Stimulated activated CD8-positive, alpha-beta memory T cell treated with anti-CD3 and anti-CD28 coated beads, Interleukin-12 subunit alpha, Interleukin-12 subunit beta, amount 100 ng/mL, for 24 hours (primary cell): ENCODE measurements around the gene ZNF821.
"Not testable (repeated sequence)": the region's sequence is repeated elsewhere in the genome, so short reads cannot be mapped to it uniquely, and the experiment has no call there.

ENCODE experiments used
- DNase-seq: peaks from one replicate; pipeline ENCODE4 v3.0.0-alpha.2; 2020; ENCODE audit errors: extremely low read depth

ZNF821 gene

GRCh38 chr16:71902656-71903365 lies 18.8 kb upstream of the ZNF821 start:
- no peak for DNase-seq

DNA sequence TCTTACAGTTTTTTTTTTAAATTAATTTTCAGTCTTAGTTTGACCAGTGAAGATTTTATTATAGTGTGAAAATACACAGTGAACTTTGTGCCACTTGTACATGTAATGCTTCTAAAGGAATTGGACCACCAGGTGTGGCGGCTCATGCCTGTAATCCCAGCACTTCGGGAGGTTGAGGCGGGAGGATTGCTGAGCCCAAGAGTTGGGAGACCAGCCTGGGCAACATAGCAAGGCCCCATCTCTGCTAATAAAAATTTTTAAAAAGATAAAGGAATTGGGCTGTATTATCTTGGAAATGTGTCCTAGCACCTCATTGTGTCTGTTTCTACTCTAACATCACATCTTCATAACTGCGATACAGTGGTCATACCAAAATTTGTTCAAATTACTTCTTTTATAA lies 15.2 kb upstream of the ZNF821 start:
- no peak for DNase-seq

DNA sequence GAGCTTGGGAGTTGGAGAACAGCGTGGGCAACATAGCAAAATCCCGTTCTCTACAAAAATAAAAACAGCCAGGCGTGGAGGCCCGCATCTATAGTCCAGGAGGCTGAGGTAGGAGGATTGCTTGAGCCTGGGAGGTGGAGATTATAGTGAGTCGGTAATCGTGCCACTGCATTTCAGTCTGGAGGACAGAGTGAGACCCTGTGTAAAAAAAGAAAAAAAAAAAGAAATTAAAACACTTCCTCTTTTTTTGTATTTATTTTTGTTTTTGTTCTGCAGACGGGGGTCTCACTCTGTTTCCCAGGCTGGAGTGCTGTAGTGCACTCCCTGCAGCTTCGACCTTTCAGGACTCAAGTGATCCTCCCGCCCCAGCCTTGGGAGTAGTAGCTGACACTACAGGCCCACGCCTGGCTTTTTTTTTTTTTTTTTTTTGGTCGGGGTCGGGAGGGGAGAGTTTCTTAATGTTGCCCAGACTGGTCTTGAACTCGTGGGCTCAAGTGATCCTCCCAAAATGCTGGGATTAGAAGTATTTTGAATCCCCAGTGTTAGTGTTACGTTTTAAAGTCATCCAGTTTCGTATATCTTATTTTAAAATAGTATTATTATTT lies 12.9 kb upstream of the ZNF821 start:
- DNase-seq = no peak

DNA sequence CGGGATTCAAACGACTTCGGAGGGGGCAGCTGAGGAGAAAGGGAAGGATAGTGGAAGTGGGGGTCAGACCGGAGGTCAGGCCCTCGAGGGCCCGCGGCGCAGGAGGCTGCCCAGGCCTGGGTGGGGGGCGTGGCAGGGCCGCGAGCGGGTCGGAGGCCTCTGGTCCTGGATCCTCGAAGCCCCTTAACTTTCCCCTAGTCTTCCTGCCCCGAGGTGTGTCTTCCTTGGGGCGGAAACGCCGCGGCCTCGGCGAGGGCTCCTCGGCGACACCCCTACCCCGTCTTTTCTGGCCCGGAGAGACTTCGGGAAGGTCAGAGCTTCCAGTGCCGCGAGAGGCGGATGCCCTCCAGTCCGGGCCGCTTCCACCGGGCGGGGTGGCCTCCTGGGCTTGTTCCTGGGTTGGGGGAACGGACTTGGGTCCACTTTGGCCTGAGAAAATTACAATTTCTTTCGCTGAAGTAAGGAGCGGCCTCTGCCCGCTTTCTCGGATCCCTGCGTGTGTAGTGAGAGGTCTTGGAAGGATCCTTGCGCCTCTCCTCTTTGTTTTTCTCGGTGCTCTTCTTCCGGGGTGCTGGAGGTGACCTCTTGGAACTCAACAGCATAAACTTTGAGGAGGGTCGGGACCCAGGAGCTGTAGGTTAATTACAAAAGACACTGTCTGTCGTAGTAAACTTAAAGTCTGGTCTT lies 11.8 kb upstream of the ZNF821 start:
- no peak for DNase-seq

DNA sequence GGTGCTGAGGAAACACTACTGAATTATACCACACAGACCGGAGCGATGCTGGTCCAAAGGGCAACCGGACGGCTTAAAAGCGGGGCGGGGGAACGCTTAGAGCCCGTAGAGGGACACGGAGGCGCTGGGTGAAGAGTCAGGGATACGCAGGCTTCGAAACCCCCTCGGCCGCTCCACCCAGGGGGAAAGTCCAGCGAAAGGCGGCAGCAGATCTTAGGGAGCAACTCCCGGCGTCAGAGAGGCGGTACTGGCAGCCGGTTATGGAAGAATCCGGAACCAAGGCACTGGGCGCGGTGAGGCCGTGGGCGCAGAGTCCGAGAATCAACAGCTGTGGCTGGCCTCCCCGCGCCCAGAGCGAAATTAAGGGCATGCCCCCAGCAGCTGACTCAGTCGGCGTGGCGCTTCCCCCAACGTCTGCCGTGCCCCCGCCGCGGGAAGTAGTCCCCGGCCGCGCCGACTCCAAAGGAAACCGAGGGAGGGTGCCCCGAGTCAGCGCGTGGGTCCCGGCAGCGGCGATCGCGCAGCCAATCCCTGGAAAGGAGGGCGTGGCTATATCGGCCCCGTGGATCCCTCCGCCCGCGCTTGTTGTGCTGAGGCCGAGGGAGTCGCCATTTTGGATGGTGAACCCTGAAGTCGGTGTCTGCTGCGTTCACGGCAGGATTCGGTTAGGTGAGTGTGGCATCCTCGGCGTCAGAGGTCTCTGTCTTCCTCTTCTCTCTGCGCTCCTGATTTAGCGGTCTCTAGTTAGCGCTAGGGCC lies 11.1 kb upstream of the ZNF821 start, which contains the start of gene IST1:
Gene IST1, plus strand, starts transcription at position 611 of the 758 bp plus-strand sequence. CDS start 20,110 bp downstream, outside the sequence.
- DNase-seq = peak; percentile 90

DNA sequence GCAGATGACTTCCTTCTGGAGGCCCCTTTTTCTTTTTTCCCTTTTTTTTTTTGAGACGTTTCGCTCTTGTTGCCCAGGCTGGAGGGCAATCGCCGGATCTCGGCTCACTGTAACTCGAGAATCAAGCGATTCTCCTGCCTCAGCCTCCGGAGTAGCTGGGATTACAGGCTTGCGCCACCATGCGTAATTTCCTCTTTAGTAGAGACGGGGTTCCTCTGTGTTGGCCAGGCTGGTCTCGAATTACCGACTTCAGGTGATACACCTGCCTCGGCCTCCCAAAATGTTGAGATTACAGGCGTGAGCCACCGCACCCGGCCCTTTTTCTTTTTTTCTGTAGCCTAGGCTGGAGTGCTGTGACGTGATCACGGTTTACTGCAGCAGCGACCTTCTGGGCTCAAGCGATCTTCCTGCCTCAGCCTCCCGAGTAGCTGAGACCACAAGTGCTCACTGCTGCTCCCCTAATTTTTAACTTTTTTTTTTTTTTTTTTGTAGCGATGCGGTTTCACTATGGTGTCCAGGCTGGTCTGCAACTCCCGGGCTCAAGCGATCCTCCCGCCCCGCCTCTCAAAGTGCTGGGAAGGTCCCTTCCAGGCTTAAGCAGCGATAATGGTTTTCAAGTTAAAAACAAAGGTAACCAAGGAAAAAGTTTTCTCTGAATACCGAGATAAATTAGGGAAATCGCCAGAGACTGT lies 10.4 kb upstream of the ZNF821 start:
- no peak for DNase-seq

DNA sequence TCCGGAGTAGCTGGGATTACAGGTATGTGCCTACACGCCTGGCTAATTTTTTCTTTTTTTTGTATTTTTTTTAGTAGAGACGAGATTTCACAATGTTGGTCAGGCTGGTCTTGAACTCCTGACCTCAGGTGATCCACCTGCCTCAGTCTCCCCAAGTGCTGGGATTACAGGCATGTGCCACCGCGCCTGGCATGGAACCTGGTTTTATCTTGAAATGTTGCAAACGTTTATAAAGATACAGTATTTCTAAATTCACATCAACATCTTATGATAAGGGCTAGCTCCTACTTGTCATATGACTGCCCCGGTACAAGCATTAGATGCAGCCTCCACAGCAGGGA lies 9.9 kb upstream of the ZNF821 start:
- DNase-seq = no peak

GRCh38 chr16:71889147-71889546 lies 5.2 kb upstream of the ZNF821 start:
- DNase-seq = no peak

DNA sequence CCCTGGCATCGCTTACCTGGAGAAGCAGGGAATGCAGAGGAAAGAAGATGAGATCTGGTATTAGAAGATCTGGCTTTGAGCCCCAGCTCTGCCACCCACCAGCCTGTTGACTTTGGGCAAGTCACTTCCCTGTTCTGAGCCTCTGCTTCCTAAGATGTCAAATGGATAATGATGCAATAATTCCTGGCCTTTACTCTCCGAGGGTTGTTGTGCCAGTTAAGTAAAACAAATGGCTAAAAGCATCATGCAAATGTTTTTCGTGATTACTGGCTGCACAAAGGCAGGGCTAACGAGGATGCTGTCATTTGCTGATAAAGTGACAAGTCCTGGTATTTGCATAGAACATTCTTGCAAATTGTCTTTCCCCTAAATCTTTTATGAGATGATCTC lies 1.3 kb upstream of the ZNF821 start:
- no peak for DNase-seq

GRCh38 chr16:71883168-71883848 lies 674 bp downstream of the ZNF821 start:
- no peak for DNase-seq

DNA sequence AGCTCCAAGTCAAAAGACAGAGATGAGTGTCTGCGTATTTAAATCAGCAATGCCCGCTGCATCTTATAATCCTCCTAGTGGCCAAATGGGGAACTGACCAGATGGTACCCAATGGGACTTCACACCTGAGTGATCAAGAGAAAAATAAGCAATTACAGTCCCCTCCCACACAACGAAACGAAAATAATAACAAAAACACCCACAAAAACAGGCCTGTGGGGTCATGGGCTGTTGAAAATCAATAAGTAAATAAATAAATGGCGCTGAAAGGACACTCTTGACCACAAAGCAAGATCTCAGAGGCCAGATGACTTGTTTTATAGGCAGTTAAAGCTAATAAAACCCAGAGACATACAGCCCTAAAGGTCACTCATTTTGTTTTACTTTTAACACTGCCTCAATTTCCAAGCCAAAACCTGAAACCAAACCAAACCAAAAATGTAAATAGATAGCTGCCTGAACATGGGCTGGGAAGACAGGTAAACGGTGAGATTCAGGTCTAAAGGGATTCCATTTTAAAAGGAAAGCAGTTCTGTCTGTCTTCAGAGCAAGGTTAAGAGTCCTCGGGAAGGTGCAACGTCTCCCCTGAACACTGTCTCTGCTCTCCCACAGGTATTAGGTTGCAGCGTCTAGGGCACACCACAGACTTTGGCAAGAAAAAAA lies 1.3 kb downstream of the ZNF821 start:
- no peak for DNase-seq

- no peak for DNase-seq
Observed at GRCh38 chr16:71880176-71880575, 3.8 kb downstream of the ZNF821 start.

GRCh38 chr16:71878911-71879310 lies 5.1 kb downstream of the ZNF821 start:
- DNase-seq = no peak

DNA sequence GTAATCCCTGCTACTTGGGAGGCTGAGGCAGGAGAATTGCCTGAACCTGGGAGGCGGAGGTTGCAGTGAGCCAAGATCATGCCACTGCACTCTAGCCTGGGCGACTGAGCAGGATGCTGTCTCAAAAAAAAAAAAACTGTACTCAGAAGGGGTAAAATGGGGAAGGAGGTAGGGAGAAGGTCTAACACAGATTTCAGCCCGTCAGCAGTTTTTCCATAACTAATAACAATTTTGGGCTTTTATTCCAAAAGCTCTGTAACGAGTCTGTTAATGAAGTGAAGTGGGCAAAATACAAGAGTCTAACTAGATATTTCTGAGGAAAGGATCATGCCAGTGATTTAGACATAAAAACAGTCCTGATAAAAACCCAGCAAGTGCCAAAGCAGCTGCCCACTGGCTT lies 10.8 kb downstream of the ZNF821 start:
- DNase-seq = no peak

GRCh38 chr16:71870818-71871217 lies 13.2 kb downstream of the ZNF821 start:
- DNase-seq = no peak

- no peak for DNase-seq
Observed at GRCh38 chr16:71869089-71869488, 14.9 kb downstream of the ZNF821 start.

GRCh38 chr16:71867939-71868338 lies 16.0 kb downstream of the ZNF821 start:
- no peak for DNase-seq

- DNase-seq = not testable (repeated sequence)
Observed at GRCh38 chr16:71867175-71867574, 16.8 kb downstream of the ZNF821 start.

DNA sequence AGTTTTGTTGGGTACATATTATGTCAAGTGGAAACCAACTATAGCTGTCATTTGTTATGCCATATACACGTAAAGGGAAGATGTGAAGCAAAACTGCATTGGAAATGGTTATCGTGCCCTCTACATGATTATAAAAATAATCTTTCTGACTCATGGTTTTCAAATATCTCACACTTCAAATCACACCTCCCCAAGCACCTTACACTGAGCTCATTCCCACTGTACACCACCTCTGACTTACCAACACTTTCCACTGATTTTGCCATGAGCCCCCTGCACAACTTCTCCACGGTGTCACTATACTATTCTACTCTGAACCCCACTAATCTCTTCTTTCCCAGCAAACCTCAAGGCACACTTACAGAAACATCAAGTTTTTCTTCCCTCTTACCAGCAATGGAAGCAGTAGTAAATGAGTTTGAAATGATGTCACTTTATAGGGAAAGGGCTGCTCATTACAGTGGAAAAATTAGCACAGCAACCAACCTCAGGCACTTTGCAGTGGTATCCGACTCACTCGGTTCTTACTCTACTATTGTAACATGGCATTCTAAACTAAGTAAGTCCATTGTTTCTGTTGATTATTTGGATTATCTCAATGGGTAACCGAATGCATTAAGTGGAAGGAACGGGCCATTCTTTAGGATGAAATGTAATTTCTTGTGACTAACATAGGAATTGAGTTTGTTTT lies 18.7 kb downstream of the ZNF821 start:
- no peak for DNase-seq

GRCh38 chr16:71863995-71864394 lies 20.0 kb downstream of the ZNF821 start:
- DNase-seq = no peak
